ENCODE data around the gene DLL1.
A peak's percentile ranks its signal among the peaks of the same experiment; 100 is the strongest.

DLL1 gene

DNA sequence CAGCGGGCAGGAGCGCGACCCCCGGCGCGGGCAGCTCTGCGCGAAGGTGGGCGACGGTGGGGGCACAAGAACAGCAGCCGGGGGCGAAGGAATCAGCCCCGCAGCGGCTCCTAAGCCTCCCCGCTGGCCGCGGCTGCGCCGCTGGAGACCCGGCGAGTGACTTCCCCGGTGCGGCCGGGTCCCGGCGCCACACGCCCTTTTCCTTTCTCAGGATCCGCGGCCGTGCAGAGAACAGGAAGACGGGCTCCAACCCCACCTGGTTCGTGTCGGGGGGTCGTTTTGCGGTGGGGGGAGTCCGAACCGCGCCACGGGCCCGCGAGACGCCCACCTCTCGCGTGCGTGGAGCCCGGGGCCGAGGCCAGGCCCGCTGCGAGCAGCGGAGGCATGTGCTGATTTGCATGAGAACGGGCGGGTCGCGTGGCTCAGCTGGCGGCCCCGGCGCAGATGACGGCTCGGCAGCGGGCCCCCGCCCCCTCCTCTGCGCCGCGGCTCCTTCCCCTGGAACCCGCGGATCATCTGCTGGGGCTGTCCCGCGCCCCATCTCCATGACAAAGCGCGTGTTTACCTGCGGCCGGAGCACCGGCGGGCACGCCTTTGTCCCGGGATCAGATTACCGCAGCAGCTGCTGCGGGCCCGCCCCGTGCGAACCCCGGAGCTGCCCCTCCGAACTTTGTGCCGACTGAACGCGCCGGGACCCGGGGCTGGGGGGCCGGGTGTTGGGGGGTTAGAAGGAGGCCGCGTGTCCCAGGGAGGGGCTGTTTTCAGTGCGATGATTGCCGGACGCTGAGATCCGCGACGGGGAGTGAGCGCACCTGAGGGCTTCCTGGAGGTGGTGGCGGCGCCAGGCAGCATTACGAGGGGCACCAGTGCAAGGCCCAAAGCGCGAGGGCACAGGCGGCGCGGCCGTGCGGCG lies 4.9 kb upstream of the DLL1 start:
- peak; percentile 33 to 60 for DNase-seq (ENCODE audit: low read depth in 2 of 2)

DNA sequence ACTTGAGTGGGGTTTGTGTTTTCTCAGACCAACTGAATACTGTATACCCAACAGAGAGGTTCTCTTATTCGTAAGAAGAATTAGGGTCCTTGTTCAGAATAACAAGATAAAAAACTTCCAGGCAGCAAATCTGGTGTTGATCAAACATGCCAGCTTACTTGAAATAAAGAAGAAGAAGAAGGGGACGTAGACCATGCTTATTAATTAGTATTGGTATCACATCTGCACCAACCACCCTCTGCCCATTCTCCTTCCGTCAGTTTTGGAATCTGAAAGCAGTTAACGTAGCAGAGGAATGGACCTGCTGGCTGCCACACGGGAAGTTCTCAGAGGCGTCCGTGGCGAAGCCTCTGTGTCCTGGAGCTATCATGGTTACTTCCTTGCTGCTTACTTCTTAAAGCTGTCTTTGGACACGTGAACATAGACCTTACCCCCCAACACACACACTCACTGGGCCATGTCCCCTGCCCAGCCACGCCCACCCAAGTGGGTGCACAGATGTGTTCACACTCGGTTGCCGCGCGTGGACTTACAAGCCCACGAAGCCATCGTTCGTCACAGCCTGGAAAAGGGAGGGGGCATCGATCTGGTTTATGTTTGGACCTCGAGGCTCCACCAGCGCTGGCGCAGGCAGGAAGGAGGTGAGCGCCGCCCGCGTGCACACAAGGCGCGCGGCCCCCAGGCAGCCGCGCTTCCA lies 4.1 kb upstream of the DLL1 start:
- DNase-seq (ENCODE audit: low read depth in 2 of 2): no peak

DNA sequence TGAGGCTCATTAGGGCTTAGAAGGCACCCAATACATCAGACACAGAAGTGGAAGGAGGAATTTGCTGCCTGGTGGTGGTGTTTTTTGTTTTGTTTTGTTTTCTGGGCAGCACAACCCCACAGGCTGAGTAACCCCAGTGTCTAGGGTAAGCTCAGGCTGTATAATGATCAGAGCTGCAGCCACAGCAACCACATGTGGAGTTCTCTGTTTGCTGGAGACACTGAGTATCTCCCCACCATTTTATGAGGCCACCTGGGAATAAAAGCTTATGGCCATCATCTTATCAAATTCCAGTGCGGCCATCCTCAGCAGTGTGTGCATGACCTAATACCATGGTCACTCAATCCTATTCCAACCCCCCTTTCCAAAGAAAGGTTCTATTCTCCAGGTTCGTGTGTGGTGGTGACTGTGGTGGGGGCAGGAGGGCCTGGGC lies 3.4 kb upstream of the DLL1 start:
- DNase-seq (ENCODE audit: low read depth in 2 of 2): no peak

DNA sequence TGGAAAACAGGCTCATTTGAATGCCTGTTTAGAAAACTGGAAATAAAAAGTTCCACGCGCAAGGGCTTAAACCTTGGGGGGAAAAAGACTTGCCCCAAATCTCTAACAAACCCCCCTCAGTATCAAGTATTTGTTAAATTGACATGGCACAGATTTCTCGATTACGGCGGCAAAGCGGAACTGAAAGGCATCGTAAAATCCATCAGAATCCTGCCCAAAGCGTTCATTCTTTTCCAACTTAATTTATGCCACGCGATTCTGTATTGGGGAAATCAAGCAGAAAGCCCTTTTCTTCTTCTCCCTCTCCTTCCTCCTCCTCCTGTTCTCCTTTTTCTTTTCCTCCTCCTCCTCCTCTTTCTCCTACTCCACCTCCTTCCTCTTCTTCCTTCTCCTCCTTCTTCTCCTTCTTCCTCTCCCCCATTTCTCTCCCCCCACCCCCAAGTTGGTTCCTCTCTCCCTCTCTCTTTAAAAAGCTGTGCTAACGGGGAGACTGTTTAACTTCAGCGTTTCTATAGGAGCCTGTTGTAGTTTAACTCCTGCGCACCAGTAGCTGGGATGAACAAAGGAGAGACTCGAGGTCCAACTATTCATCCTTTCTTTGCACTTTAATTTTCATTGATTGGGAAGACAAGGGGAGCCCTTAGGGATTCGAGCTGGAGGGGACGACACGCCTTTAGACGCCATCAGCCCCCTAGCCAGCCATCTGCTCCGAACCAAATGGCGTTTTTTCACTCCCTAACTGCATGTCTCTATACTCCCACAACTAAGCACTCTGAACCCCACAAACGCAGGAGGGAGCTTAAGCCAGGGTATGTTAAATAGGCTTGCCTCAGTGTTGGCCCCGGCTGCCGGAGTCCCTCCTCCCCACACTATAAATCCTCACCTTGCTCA lies 2.7 kb upstream of the DLL1 start:
- DNase-seq (ENCODE audit: low read depth in 2 of 2): no peak

DNA sequence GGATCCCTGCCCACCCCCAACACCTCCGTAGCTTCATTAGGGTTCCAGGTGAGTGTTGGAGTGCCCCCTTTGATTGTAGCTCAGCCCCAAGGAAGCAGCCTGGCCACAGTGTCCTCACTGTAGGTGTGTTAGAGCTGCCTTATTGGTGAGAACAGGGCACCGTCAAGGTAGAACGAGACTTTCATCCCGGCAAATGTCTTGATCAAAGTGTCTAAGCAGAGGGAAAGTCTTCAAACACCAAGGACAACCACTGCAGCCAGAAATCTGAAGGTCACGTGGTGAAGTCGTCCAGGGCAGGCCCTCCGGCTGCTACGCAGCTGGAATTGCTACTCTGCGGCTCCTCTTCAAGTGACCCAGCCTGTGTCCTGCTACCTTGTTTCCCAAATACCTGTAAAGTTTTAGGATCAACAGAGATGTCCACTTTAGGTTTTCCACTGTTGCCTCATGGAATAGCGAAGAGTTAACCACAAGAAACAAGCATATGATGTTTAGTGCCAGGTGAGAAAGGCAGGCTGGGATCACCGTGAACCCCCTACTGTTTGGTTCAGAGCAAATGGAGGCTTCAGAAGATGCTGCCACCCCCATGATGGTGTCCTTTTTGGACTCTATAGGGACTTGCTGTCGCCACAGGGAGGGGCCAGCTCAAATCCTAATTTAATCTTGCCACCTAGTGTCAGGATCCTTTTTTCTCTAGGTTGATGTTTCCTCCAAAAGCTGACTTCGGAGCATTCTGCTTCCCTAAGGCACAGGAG lies 1.7 kb upstream of the DLL1 start:
- no peak for DNase-seq (ENCODE audit: low read depth in 2 of 2)

DNA sequence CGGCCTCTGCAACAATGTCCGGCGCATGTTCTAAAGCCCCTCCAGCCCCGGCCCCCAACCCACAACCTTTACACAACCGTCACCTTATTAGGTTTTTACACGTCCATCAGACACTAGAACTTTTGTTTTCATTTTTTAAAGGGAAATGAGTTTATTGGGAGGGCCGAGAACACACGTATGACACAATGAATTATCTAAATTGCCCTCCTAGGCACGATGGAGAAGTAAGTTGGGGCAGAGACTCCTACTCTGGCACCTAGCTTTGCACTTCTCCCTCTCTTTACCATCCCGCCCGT lies 1.2 kb upstream of the DLL1 start:
- DNase-seq (ENCODE audit: low read depth in 2 of 2): no peak

DNA sequence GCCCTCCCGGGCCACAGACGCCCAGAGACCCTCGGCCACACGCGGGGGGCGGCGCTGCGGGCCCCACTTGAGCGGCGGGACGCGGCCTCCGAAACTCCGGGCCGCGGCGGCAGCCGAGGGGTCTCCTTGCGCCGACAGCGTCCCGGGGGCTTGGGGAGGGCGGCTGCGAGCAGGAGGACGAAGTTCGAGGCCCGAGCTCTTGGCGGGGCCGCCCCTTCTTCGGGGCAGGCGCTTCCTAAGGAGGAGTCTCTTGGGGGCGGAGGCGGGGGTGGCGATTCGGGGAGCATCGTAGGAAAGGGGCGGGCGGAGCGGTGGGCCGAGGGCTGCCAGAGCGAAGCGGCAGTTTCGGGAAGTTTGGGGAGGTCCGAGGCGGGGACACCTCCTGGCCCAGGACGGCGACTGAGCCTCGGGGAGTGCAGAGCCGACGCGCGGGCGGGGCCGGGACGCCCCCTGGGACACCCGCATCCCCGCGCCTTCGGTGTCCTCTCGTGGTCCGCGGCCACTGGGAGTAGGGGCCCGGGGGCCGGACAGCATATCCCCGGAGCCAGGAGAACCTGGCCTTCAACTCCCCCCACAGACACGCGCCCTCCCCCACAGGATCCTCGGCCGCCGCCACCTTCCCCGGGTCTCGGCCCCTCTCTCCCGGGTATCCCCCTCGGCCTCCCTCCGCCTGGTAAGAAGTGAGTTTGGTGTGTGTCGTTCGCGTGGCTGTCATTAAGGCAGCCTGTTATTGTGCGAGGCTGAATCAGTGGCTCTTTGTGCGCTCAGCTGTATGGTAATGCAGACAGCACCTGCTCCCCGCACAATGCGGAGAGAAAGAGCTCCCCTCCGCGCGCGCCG lies 613 bp upstream of the DLL1 start:
- no peak for DNase-seq (ENCODE audit: low read depth in 2 of 2)

DNA sequence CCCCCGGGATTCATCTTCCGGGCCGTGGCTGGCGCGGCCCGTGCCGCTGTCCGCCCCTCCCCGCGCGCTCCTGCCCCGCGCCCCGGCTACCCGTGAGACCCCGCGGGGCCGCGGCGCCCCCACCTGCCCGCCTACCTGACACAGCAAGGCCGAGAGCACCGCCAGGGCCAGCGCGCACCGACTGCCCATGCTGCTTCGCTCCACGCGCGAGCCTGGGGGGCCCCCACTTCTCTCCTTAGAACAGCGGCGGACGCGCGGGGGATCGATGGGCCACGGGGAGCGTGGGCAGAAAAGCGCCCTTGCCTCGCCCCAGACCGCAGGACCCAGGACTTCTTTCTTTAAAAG lies 955 bp downstream of the DLL1 start:
- DNase-seq (ENCODE audit: low read depth in 2 of 2): no peak

DNA sequence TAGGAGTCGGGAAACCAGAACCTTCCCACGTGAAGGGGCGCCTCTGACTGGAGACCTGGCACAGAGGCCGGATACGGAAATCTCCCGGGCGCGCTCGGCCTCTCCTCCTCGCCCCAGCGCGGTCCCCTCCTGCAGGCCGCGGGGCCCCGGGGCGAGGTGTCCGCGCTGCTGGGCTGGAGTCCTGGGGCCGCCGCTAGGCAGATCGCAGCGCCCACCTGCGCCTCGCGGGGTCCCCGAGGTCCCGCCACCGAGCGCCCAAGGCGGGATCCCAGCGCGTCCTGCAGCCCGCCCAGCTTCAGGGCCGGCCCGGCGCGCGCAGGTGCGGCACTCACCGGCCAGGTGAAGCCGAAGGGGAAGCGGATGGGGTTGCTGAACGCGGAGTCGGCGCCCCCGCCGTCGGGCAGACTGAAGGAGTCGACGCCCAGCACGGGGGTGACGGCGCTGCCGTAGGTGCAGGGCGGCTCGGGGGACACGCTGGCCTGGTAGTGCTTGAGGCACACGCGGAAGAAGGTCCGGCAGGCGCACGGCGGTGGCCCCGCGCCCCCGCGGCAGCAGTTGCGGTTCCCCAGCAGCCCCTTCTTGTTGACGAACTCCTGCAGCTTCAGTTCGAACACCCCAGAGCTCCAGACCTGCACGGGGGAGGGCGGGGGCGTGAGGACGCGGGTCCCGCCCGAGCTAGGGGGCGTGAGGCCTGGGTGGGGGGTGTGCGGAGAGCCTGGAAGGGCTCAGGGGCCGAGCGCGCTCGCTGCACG lies 1.5 kb downstream of the DLL1 start:
- no peak for DNase-seq (ENCODE audit: low read depth in 2 of 2)

DNA sequence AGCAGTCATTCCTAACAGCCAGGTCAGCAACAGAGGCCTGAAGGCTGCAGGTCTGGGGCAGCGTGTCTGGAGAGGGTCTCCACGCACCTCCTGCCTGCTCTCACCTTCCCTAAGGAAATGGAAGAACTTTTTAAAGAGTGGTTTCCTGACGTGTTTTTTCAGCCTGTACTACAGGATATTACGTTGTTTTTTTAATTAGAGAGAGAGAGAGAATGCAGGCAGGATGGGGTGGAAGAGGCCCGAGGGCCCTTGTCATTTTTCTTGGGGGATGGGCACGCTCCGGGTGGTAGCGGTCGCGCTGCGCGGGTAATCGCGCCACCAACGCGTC lies 2.1 kb downstream of the DLL1 start:
- no peak for DNase-seq (ENCODE audit: low read depth in 2 of 2)

DNA sequence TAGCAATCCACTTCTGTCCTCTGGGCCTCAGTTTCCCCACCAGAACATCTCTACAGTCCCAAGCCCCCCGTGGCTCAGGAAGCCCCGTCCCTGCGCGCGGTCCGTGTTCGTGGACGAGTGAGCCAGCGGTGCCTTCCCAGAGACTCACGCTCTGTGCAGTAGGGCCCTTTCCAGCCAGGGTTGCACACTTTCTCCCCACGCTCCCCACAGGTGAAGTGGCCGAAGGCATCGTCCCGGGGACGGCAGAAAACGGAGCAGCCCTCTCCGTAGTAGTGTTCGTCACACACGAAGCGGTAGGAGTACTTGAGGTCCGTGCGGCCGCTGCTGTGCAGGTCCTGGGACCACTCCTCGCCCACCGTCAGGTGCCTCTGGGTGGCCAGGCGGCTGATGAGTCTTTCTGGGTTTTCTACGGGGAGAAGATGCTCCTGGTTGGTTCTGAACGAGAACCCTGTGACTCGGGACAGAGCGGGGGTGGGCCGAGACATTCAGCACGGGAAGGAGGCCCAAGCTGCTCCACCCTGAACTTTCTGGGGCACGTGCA lies 2.7 kb downstream of the DLL1 start:
- DNase-seq (ENCODE audit: low read depth in 2 of 2): no peak

DNA sequence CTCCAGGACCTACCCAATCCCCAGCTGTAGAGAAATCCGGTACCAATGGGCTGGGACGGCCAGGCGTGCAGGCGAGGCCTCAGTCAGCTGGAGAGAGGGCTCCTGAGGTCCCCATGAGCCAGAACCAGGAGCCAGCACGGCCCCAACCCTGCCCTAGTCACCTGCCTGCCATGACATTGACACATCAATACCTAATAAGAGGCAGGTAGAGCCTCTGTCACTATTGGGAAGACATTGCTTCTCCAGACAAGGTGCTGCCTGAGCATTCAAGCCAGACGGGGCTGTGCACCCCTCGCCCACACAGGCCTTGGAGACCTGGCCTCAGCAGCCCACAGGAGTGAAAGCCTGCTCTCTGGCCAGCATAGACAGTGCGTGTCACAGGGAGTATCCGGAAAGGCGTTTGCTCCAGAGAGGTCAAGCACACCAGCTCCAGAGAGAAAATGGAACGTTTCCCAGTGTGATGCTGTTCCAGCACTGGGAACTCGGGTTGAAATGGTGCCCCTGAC lies 3.5 kb downstream of the DLL1 start:
- no peak for DNase-seq (ENCODE audit: low read depth in 2 of 2)

DNA sequence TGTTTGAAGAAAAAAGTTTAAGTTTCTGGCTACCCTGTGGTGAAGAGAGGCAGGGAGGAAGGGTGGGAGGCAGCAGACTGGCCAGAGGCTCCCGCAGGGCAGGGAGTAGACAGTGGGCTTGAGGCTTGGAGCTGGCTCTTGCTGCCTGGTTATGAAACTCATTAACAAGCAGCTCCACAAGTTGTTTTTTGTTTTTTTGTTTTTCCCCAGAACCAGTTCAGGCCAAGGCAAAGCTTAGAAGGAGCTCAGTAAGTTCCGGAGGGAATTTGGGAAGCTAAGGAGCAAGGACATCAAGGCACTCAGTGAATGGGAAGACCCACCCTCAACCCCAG lies 4.0 kb downstream of the DLL1 start:
- no peak for DNase-seq (ENCODE audit: low read depth in 2 of 2)

DNA sequence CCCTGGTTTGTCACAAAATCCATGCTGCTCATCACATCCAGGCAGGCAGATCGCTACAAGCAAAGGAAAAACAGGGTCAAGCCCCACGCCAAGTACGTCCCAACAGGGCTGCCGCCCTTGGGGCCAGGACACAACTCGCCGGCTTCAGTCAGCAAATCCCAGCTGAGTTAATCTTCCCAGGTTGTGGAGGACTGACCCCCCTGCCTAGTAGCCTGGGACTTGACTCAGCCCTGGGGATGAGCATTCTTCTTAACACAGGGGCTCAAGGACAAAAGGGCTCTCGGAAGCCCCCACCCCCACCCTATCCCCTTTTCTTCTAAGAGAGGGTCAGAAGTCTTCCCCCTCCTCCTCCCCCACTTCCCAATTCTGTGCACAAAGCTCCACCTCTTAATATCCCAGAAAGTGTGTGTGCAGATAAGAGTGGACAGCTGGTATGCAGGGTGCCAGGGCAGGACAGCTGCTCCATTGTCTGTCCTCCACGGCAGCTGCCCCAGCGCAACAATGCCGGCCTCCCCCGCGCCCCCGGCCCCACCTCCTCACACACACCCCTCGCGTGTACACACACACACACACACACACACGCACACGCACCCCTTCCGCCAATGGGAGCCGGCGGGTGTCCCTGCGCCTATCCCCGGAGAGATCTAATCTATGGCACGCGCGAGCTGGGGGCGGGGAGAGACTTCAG lies 4.5 kb downstream of the DLL1 start:
- DNase-seq (ENCODE audit: low read depth in 2 of 2): no peak

DNA sequence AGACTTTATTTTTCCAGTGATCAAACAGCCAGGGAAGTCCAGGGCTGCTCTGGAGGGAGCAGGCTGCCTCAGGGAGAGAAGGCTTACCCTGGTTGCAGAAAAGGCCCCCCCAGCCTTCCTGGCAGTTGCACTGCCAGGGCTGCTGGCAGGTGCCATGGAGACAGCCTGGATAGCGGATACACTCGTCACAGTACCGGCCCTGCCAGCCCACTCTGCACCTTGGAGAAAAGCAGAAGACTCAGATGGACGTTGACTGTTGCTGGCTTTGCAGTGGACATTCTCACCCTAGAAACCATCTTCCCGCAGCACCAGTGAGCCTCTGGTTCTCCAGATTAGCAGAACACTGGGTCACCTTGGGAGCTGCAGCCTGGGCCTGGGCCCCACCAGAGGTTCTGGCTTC lies 5.4 kb downstream of the DLL1 start:
- no peak for DNase-seq (ENCODE audit: low read depth in 2 of 2)

DNA sequence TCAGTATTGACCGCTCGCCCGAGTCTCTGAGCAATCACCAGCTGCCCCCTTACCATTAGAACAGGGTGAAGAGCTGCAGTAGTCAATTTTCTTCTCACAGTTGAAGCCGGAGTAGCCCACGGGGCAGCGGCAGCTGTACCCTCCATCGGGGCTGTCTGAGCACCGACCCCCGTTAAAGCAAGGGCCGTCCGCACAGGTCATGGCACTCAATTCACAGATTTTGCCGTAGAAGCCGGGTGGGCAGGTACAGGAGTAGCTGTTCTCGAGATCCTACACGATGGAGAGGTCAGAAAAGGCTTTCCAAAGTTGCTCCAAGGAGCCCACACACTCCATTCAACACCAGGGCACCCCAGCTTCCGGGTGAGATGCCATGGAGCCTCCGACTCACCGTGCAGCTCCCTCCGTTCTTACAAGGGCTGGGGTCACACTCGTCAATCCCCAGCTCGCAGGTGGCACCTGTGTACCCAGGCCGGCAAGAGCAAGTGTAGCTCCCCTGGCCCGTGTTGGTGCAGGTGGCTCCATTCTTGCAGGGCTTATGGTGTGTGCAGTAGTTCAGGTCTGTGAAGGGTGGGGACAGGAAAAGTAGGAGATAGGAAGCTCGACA lies 5.9 kb downstream of the DLL1 start:
- DNase-seq (ENCODE audit: low read depth in 2 of 2): no peak

DNA sequence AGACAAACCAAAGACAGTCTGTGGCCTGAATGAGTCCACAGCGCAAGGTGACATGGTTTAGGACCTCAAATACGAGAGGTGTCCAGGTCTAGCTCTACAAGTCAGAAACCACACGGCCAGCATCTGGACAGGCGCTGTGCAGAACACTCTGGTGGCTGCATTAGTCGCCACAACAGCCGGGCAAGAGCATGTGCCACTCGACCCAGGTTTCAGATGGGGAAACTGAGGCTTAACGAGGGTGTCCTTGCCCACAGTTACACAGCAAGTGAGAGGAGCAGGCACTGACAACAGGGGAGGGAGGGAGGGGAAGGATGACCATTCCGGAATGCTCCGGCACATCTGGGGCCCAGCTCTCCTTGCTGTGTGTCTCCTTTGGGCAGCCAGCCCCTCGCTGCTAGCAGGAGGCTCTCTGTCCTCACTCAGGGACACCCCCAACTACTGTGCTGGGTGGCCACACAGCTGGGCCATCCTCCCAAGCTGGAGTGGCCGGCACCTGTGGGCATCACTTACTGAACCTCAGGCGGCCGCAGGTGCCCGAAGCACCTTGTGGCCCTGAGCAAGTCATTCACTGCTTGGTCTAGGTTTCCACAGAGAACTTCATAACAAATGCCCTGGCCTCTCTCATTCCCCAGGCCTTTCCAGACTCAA lies 6.6 kb downstream of the DLL1 start:
- DNase-seq (ENCODE audit: low read depth in 2 of 2): no peak
